C4-2B (cell line): ENCODE data around the gene SDE2.
"Not testable (repeated sequence)": the region's sequence is repeated elsewhere in the genome, so short reads cannot be mapped to it uniquely, and the experiment has no call there.

ENCODE experiments used
- H3K27ac ChIP-seq: fragments of 450-650 bp; 2 replicates; pipeline ENCODE4 v1.5.1; 2017
- ZFX ChIP-seq: fragments of 450-650 bp; IDR thresholded peaks from 2 replicates; pipeline ENCODE4 v1.6.1; 2017
- TF ChIP-seq, protein P1 (sequence below): fragments of 450-650 bp; conservative IDR thresholded peaks from 2 replicates; pipeline ENCODE4 v1.5.1; 2017; ENCODE audit warnings: mild to moderate bottlenecking

SDE2 gene

GRCh38 chr1:225937048-225937968, 61.8 kb downstream of the SDE2 start:
- no peak overlapping the region for H3K27ac ChIP-seq
- TF ChIP-seq, protein P1, sequence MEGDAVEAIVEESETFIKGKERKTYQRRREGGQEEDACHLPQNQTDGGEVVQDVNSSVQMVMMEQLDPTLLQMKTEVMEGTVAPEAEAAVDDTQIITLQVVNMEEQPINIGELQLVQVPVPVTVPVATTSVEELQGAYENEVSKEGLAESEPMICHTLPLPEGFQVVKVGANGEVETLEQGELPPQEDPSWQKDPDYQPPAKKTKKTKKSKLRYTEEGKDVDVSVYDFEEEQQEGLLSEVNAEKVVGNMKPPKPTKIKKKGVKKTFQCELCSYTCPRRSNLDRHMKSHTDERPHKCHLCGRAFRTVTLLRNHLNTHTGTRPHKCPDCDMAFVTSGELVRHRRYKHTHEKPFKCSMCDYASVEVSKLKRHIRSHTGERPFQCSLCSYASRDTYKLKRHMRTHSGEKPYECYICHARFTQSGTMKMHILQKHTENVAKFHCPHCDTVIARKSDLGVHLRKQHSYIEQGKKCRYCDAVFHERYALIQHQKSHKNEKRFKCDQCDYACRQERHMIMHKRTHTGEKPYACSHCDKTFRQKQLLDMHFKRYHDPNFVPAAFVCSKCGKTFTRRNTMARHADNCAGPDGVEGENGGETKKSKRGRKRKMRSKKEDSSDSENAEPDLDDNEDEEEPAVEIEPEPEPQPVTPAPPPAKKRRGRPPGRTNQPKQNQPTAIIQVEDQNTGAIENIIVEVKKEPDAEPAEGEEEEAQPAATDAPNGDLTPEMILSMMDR, result no peak
- TF ChIP-seq ZFX, result no peak

DNA sequence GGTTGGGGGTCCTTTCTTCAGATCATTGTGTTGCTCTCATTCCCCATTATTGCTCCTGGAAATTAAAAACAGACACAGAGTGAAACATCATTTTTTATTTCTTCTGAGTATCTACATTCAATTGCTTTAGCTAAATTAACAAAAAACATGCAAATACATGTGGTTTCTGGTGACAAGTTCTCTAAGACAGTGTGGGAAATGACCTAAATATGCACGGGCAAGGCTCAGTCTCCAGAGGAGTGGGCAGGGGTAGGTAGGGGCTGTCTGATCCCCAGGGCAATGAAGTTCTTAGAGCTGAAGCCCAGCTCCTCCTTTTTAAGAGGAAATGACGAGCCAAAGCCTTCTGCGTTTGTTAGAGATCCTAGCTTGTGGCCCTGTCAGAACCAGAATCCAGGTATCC, 62.6 kb downstream of the SDE2 start:
- TF ChIP-seq, protein P1, result no peak
- no peak for TF ChIP-seq ZFX
- H3K27ac ChIP-seq, result no peak overlapping the region

DNA sequence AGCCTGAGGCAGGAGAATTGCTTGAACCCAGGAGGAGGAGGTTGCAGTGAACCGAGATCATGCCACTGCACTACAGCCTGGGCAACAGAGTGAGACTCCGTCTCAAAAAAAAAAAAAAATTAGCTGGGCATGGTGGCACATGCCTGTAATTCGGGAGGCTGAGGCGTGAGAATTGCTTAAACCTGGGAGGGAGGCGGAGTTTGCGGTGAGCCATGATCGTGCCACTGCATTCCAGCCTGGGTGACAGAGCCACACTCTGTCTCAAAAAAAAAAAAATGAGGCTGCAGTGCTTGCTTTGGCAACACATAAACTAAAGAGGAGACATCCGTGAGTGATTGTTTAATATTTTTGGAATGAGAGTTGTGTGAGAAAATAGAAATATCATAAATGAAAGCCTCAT, 63.1 kb downstream of the SDE2 start:
- H3K27ac ChIP-seq, result not testable (repeated sequence)

DNA sequence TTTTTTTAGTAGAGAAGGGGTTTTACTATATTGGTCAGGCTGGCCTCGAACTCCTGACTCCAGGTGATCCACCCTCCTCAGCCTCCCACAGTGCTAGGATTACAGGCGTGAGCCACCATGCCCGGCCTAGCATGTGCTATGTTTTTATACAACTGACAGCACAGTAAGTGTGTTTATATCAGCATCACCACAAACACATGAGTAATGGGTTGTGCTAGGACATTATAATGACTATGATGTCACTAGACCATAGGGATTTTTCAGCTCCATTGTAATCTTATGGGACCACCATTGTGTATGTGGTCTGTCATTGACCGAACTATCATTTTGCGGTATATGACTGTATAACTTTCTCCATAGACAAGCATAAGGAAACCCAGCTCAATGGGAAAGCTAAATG, 64.4 kb downstream of the SDE2 start:
- TF ChIP-seq ZFX, result no peak
- TF ChIP-seq, protein P1, result no peak
- H3K27ac ChIP-seq, result no peak overlapping the region

DNA sequence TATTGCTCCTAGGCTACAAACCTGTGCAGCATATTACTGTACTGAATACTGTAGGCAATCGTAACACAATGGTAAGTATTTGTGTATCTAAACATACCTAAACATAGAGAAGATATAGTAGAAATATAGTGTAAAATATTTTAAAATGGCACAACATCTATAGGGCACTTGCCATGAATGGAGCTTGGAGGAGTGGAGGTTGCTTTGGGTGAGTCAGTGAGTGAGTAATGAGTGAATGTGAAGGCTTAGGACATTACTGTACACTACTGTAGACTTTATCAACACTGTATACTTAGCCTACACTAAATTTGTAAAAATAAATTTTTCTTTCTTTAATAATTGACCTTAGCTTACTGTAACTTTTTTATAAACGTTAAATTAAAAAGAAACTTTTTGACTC, 66.1 kb downstream of the SDE2 start:
- H3K27ac ChIP-seq, result no peak overlapping the region
- no peak for TF ChIP-seq ZFX
- TF ChIP-seq, protein P1, result no peak
